Neural cell (in vitro differentiated cells): ENCODE data around the gene IGFL4. TPM values are rescaled to one million over a fixed set of nuclear protein-coding genes. Genes with fewer than 3 reads are reported as not detected.

ENCODE experiments used
- H2AFZ ChIP-seq: fragments of 200-600, 300-800 bp; sonication (generic), shearing (Covaris generic); 2 replicates; pipeline ENCODE4 v1.6.0; 2014; ENCODE audit warnings: low read depth, mild to moderate bottlenecking, antibody characterized with exemption, low read length, moderate library complexity
- H3F3A ChIP-seq: fragments of 200-600 bp; shearing (Covaris generic); 2 replicates; pipeline ENCODE4 v1.6.1; 2016; ENCODE audit warnings: mild to moderate bottlenecking, moderate library complexity, mixed read lengths, antibody characterized with exemption, low read length; ENCODE audit not compliant: insufficient read depth, poor library complexity, severe bottlenecking
- H3K27ac ChIP-seq: fragments of 200-600, 300-800 bp; sonication (generic), shearing (Covaris generic); 2 replicates; pipeline ENCODE4 v1.5.1; 2014; ENCODE audit warnings: mild to moderate bottlenecking, low read length, moderate library complexity
- H3K27me3 ChIP-seq: fragments of 300-800, 200-600 bp; sonication (generic), shearing (Covaris generic); 2 replicates; pipeline ENCODE4 v1.6.0; 2014; ENCODE audit warnings: mild to moderate bottlenecking, low read depth, low read length, moderate library complexity; ENCODE audit not compliant: insufficient read depth
- H3K36me3 ChIP-seq: fragments of 300-800, 200-600 bp; sonication (generic), shearing (Covaris generic); 2 replicates; pipeline ENCODE4 v1.5.1; 2014; ENCODE audit warnings: mild to moderate bottlenecking, antibody characterized with exemption, low read length, moderate library complexity; ENCODE audit not compliant: insufficient read depth
- H3K4me2 ChIP-seq: fragments of 300-800, 200-600 bp; sonication (generic), shearing (Covaris generic); 2 replicates; pipeline ENCODE4 v1.6.0; 2014; ENCODE audit warnings: mild to moderate bottlenecking, low read length
- H3K4me3 ChIP-seq: fragments of 300-800, 200-600 bp; sonication (generic), shearing (Covaris generic); 2 replicates; pipeline ENCODE4 v1.5.1; 2014; ENCODE audit warnings: mild to moderate bottlenecking, low read length, moderate library complexity
- H3K79me2 ChIP-seq: fragments of 200-600 bp; shearing (Covaris generic); replicated peaks from 2 replicates; pipeline ENCODE4 v1.6.0; 2014; ENCODE audit warnings: mild to moderate bottlenecking, low read length, moderate library complexity; ENCODE audit not compliant: insufficient read depth
- H3K9ac ChIP-seq: fragments of 300-800, 200-600 bp; sonication (generic), shearing (Covaris generic); 2 replicates; pipeline ENCODE4 v1.6.1; 2016; ENCODE audit warnings: mild to moderate bottlenecking, low read length, mixed read lengths
- H3K9me2 ChIP-seq: fragments of 200-600 bp; shearing (Covaris generic); 2 replicates; pipeline ENCODE4 v1.6.1; 2016; ENCODE audit warnings: mild to moderate bottlenecking, low read length, mixed read lengths; ENCODE audit not compliant: insufficient read depth
- H3K9me3 ChIP-seq: fragments of 200-600, 300-800 bp; sonication (generic), shearing (Covaris generic); 2 replicates; pipeline ENCODE4 v1.6.1; 2016; ENCODE audit warnings: mild to moderate bottlenecking, mixed run types, low read length, moderate library complexity, mixed read lengths
- H4K20me1 ChIP-seq: fragments of 200-600 bp; shearing (Covaris generic); 2 replicates; pipeline ENCODE4 v1.6.1; 2016; ENCODE audit warnings: mild to moderate bottlenecking, mixed run types; ENCODE audit not compliant: insufficient read depth
- EP300 ChIP-seq: fragments of 450-650 bp; conservative IDR thresholded peaks from 2 replicates; pipeline ENCODE4 v1.6.1; 2014; ENCODE audit warnings: antibody characterized with exemption, mild to moderate bottlenecking, moderate library complexity; ENCODE audit not compliant: poor library complexity, severe bottlenecking
- EZH2 ChIP-seq: fragments of 200-600, 300-800 bp; shearing (Covaris generic), sonication (generic); IDR thresholded peaks from 2 replicates; pipeline ENCODE4 v1.6.1; 2014; ENCODE audit warnings: antibody characterized with exemption, low read length, borderline replicate concordance, mild to moderate bottlenecking; ENCODE audit not compliant: insufficient read depth, poor library complexity, severe bottlenecking
- MXI1 ChIP-seq: fragments of 450-650 bp; conservative IDR thresholded peaks from 2 replicates; pipeline ENCODE4 v1.6.1; 2014; ENCODE audit warnings: antibody characterized with exemption, mild to moderate bottlenecking; ENCODE audit not compliant: poor library complexity, severe bottlenecking
- POLR2AphosphoS5 ChIP-seq: IDR thresholded peaks from 2 replicates; pipeline ENCODE4 v1.6.1; 2012
- RAD21 ChIP-seq: fragments of 450-650 bp; conservative IDR thresholded peaks from 2 replicates; pipeline ENCODE4 v1.6.1; 2014; ENCODE audit warnings: antibody characterized with exemption, mild to moderate bottlenecking, moderate library complexity
- SMC3 ChIP-seq: fragments of 450-650 bp; conservative IDR thresholded peaks from 2 replicates; pipeline ENCODE4 v1.6.1; 2014; ENCODE audit warnings: antibody characterized with exemption, mild to moderate bottlenecking, moderate library complexity; ENCODE audit not compliant: poor library complexity
- TAF1 ChIP-seq: IDR thresholded peaks from 2 replicates; pipeline ENCODE4 v1.6.1; 2012; ENCODE audit warnings: low read depth
- polyA plus RNA-seq: library from polyadenylated mRNA; depleted of rRNA; stranded (reverse); fragments of >200 nt; gene quantifications from 2 replicates; pipeline ENCODE4 v1.2.3, GENCODE V29; 2014
- TF ChIP-seq, protein P1 (sequence below): fragments of 450-650 bp; IDR thresholded peaks from 2 replicates; pipeline ENCODE4 v1.5.1; 2014; ENCODE audit warnings: antibody characterized with exemption, mild to moderate bottlenecking, moderate library complexity; ENCODE audit not compliant: poor library complexity, severe bottlenecking
- TF ChIP-seq, protein P2 (sequence below): IDR thresholded peaks from 2 replicates; pipeline ENCODE4 v1.6.1; 2012; ENCODE audit warnings: borderline replicate concordance

The IGFL4 gene
- polyA plus RNA-seq, 1 donor from 2014 or later, result 5.2 TPM

DNA sequence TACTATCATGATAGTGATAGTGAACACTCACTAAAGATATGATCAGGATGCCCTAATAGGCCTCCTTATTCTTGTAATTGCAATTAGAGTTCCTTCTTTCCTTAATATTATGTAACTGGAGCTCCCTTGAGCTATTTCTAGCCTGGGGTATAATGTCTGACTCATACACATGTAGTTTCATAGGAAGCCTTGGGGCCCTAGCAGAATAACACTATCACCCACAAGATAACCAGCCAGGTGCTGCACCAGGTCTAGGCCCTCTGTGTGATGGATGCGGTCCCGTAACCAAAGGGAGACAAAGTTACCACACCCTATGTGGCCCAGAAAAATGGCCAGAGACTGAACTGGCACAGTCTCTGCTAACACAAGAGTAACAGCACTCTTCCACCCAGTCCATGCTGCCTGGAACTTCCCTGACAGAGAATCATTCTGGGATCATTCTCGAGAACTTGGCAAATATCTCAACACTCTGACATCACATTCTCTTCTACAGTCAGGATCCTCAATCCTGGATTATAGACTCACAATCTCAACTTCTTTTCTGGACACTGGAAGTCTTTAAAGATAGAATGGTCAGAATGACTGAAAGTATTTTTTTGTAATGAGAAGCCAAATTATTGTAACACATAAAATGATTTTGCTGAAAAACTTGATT, 32.6 kb upstream of the IGFL4 start:
- no peak overlapping the region for H3K4me2 ChIP-seq
- TF ChIP-seq MXI1 (no peak), EP300 (no peak), RAD21 (no peak), EZH2 (no peak), TAF1 (no peak), POLR2AphosphoS5 (no peak)
- TF ChIP-seq, protein P1, sequence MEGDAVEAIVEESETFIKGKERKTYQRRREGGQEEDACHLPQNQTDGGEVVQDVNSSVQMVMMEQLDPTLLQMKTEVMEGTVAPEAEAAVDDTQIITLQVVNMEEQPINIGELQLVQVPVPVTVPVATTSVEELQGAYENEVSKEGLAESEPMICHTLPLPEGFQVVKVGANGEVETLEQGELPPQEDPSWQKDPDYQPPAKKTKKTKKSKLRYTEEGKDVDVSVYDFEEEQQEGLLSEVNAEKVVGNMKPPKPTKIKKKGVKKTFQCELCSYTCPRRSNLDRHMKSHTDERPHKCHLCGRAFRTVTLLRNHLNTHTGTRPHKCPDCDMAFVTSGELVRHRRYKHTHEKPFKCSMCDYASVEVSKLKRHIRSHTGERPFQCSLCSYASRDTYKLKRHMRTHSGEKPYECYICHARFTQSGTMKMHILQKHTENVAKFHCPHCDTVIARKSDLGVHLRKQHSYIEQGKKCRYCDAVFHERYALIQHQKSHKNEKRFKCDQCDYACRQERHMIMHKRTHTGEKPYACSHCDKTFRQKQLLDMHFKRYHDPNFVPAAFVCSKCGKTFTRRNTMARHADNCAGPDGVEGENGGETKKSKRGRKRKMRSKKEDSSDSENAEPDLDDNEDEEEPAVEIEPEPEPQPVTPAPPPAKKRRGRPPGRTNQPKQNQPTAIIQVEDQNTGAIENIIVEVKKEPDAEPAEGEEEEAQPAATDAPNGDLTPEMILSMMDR, result no peak
- no peak overlapping the region for H3K27ac ChIP-seq
- H3K9me2 ChIP-seq, result no peaks in the 10 kb centered on the region
- H3K36me3 ChIP-seq, result no peaks in the 10 kb centered on the region
- H3F3A ChIP-seq, result no peaks in the 10 kb centered on the region
- H2AFZ ChIP-seq, result no peak overlapping the region
- no peaks in the 10 kb centered on the region for H3K79me2 ChIP-seq
- H3K4me3 ChIP-seq, result no peak overlapping the region
- no peaks in the 10 kb centered on the region for H4K20me1 ChIP-seq
- no peak overlapping the region for H3K9ac ChIP-seq
- peaks cover 24% of the 10 kb centered on the region for H3K27me3 ChIP-seq
- no peaks in the 10 kb centered on the region for H3K9me3 ChIP-seq

DNA sequence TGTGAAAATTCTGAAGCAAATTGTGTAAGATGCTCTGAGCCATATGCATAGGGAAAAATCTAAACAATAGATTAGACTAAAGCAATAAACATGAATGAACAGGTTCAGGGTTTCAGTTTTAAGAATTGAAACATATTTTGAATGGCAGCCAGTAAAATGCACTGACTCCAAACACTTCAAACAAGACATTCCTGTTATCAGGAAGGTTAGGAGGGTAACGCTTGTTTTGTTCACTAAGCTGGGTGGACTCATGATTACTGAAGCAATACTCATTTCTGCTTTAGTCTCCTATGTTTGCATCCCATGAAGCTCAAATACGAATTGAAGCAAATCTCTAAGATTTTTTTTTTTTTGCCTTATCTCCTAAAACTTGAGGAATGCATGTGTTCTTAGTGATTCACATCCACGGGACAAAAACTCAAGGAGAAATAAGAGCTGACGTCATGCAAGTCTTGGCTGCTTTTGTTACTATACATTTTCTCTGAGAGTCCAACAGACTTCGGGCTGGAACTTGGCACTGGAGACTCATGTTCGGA, 29.1 kb upstream of the IGFL4 start:
- no peaks in the 10 kb centered on the region for H3K9me2 ChIP-seq
- no peaks in the 10 kb centered on the region for H3F3A ChIP-seq
- no peaks in the 10 kb centered on the region for H3K79me2 ChIP-seq
- H4K20me1 ChIP-seq, result no peaks in the 10 kb centered on the region
- no peak overlapping the region for H3K4me2 ChIP-seq
- H3K27ac ChIP-seq, result no peak overlapping the region
- H3K9ac ChIP-seq, result no peak overlapping the region
- peaks cover under 1% of the 10 kb centered on the region for H3K27me3 ChIP-seq
- no peak overlapping the region for H3K4me3 ChIP-seq
- no peaks in the 10 kb centered on the region for H3K36me3 ChIP-seq
- H3K9me3 ChIP-seq, result no peaks in the 10 kb centered on the region
- TF ChIP-seq RAD21 (no peak), EP300 (no peak), EZH2 (no peak), MXI1 (no peak), POLR2AphosphoS5 (no peak), TAF1 (no peak), SMC3 (no peak)
- TF ChIP-seq, protein P2, sequence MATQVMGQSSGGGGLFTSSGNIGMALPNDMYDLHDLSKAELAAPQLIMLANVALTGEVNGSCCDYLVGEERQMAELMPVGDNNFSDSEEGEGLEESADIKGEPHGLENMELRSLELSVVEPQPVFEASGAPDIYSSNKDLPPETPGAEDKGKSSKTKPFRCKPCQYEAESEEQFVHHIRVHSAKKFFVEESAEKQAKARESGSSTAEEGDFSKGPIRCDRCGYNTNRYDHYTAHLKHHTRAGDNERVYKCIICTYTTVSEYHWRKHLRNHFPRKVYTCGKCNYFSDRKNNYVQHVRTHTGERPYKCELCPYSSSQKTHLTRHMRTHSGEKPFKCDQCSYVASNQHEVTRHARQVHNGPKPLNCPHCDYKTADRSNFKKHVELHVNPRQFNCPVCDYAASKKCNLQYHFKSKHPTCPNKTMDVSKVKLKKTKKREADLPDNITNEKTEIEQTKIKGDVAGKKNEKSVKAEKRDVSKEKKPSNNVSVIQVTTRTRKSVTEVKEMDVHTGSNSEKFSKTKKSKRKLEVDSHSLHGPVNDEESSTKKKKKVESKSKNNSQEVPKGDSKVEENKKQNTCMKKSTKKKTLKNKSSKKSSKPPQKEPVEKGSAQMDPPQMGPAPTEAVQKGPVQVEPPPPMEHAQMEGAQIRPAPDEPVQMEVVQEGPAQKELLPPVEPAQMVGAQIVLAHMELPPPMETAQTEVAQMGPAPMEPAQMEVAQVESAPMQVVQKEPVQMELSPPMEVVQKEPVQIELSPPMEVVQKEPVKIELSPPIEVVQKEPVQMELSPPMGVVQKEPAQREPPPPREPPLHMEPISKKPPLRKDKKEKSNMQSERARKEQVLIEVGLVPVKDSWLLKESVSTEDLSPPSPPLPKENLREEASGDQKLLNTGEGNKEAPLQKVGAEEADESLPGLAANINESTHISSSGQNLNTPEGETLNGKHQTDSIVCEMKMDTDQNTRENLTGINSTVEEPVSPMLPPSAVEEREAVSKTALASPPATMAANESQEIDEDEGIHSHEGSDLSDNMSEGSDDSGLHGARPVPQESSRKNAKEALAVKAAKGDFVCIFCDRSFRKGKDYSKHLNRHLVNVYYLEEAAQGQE, result no peak
- TF ChIP-seq, protein P1, result no peak
- no peak overlapping the region for H2AFZ ChIP-seq
